Type B pancreatic cell (in vitro differentiated cells): ENCODE measurements around the gene ITGBL1. TPM values are rescaled to one million over a fixed set of nuclear protein-coding genes. Genes with fewer than 3 reads are reported as not detected.

Experiments used
- DNase-seq: peaks from one replicate; pipeline ENCODE4 v3.0.0; 2021; ENCODE audit warnings: mixed read lengths; ENCODE audit not compliant: unreplicated experiment; ENCODE audit errors: extremely low spot score
- H3K27ac Mint-ChIP-seq: 2 replicates; pipeline ENCODE4 v1.8.0; 2021; ENCODE audit warnings: mild to moderate bottlenecking, mixed read lengths
- H3K27me3 Mint-ChIP-seq: 2 replicates; pipeline ENCODE4 v1.8.0; 2021; ENCODE audit warnings: mixed read lengths
- H3K36me3 Mint-ChIP-seq: 2 replicates; pipeline ENCODE4 v1.8.0; 2021; ENCODE audit warnings: mixed read lengths
- H3K4me1 Mint-ChIP-seq: one replicate; pipeline ENCODE4 v1.8.0; 2021; ENCODE audit warnings: mixed read lengths; ENCODE audit not compliant: unreplicated experiment
- H3K4me3 Mint-ChIP-seq: 2 replicates; pipeline ENCODE4 v1.8.0; 2021; ENCODE audit warnings: mild to moderate bottlenecking, mixed read lengths
- H3K9me3 Mint-ChIP-seq: 2 replicates; pipeline ENCODE4 v1.8.0; 2021; ENCODE audit warnings: mixed read lengths
- CTCF ChIP-seq: fragments of 200-600 bp; sonication (generic); conservative IDR thresholded peaks from 2 replicates; pipeline ENCODE4 v1.5.0; 2021; ENCODE audit warnings: antibody characterized with exemption, mild to moderate bottlenecking
- total RNA-seq: library from RNA; stranded (reverse); gene quantifications from 2 replicates; pipeline ENCODE4 v1.2.1, GENCODE V29; 2021; ENCODE audit warnings: low replicate concordance

ITGBL1 gene
- total RNA-seq, 1 donor from 2014 or later = 0.14 TPM

DNA sequence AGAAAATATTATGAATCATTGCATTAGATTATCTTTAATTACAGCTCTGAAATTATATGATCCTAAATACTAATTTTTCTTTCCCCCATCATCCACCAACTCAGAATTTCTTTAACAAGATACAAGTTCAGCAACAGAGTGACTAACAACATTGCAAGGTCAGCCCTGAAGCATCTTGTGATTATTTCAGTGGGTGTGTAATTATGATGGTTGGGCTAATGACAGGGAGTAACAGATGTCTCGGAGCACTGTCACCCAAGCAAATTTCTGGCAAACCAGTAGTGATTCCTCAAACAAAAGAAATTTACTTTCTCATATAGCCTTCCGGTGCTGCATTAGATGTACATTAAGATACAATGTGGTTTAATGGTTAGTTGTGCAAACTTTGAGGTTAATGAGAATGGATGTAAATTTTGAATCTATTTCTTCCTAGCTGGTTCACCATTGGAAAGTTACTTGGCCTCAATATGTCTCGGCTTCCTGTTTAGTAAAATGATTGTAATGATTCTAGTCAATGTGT lies 238.9 kb downstream of the ITGBL1 start:
- Mint-ChIP-seq H3K27me3 (peaks cover 10% of the 10 kb centered on the region), H3K4me1 (no peaks in the 10 kb centered on the region), H3K4me3 (no peak overlapping the region), H3K36me3 (no peaks in the 10 kb centered on the region), H3K9me3 (no peaks in the 10 kb centered on the region), H3K27ac (no peak overlapping the region)
- no peak for TF ChIP-seq CTCF
- no peak for DNase-seq

GRCh38 chr13:101695870-101696516 lies 243.5 kb downstream of the ITGBL1 start:
- DNase-seq = no peak
- no peaks in the 10 kb centered on the region for H3K36me3 Mint-ChIP-seq
- H3K27me3 Mint-ChIP-seq = peaks cover 19% of the 10 kb centered on the region
- H3K4me1 Mint-ChIP-seq = no peaks in the 10 kb centered on the region
- no peaks in the 10 kb centered on the region for H3K9me3 Mint-ChIP-seq
- H3K4me3 Mint-ChIP-seq = no peak overlapping the region
- H3K27ac Mint-ChIP-seq = no peak overlapping the region
- TF ChIP-seq CTCF = no peak

GRCh38 chr13:101697745-101698144 lies 245.3 kb downstream of the ITGBL1 start:
- Mint-ChIP-seq H3K4me1 (no peaks in the 10 kb centered on the region), H3K27me3 (peaks cover 19% of the 10 kb centered on the region), H3K9me3 (no peaks in the 10 kb centered on the region), H3K27ac (no peak overlapping the region), H3K36me3 (no peaks in the 10 kb centered on the region), H3K4me3 (no peak overlapping the region)
- TF ChIP-seq CTCF = no peak
- DNase-seq = no peak

DNA sequence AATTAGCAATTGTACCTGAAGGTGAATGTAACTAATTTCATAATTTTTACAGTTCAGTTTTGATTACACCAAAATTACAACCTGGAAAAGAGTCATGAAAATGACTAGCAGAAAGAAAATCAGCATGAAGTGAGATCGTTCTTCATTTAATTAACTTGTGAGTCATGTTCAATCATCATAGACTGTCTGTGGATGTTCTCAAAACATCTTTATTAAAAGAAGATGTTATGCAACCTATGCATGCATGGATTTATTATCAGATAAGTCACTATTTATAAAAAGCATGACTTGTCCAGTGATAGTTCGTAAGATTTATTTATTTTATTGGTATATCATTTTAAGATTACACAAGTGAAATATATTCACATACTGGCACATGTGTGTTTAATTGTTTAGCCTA lies 245.9 kb downstream of the ITGBL1 start:
- Mint-ChIP-seq H3K4me1 (no peaks in the 10 kb centered on the region), H3K27ac (no peak overlapping the region)

GRCh38 chr13:101700598-101700997 lies 248.1 kb downstream of the ITGBL1 start:
- peaks cover 16% of the 10 kb centered on the region for H3K27me3 Mint-ChIP-seq
- DNase-seq = no peak
- H3K4me3 Mint-ChIP-seq = no peak overlapping the region
- no peaks in the 10 kb centered on the region for H3K9me3 Mint-ChIP-seq
- no peaks in the 10 kb centered on the region for H3K36me3 Mint-ChIP-seq
- no peak for TF ChIP-seq CTCF
- H3K27ac Mint-ChIP-seq = no peak overlapping the region
- H3K4me1 Mint-ChIP-seq = no peaks in the 10 kb centered on the region

More for the DNA sequence above, 245.9 kb downstream of the ITGBL1 start:
- H3K9me3 Mint-ChIP-seq = no peaks in the 10 kb centered on the region
- peaks cover 19% of the 10 kb centered on the region for H3K27me3 Mint-ChIP-seq
- no peaks in the 10 kb centered on the region for H3K36me3 Mint-ChIP-seq
- no peak overlapping the region for H3K4me3 Mint-ChIP-seq
- no peak for TF ChIP-seq CTCF
- no peak for DNase-seq
